Measurements from ENCODE around the gene MAP7.
"Not testable (repeated sequence)": the region's sequence is repeated elsewhere in the genome, so short reads cannot be mapped to it uniquely, and the experiment has no call there.

The MAP7 gene

DNA sequence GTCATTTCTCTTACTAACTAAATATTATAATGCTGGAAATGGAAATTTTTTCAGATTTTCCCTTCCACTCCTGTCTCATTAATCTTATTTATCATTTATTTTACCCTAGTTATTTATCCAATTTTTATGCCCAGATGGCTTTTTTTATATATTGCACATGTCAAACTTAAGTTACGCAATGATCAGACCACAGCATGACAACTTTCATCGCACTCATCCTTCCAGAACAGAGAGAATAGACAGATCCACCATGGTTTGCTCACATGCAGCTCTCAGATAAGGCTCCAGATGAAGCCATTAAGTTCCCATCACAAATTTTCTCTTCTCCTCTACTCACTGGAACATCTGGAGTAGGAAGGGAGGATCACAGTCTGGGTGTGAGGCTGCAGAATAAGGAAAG is 48.7 kb downstream of the MAP7 start:
- DNase-seq, result no peak

DNA sequence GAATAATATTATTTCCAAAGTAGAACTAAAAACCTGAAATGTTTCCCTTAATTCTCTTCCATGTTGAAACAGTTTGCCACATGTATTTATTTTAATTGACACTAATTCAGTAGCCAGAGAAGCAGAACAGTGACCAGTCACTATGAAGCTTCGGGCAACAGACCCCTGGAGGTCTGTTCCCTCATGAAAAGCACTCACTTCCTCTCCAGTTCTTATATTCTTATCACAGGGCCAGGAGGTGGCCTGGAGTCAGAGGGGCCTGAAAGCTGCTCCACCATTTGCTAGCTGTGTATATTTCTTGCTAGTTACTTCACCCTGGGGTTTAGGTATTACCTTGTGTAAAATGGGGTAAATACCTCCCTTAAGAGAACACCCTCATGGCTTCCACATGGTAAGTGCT is 49.1 kb downstream of the MAP7 start:
- no peak for DNase-seq

DNA sequence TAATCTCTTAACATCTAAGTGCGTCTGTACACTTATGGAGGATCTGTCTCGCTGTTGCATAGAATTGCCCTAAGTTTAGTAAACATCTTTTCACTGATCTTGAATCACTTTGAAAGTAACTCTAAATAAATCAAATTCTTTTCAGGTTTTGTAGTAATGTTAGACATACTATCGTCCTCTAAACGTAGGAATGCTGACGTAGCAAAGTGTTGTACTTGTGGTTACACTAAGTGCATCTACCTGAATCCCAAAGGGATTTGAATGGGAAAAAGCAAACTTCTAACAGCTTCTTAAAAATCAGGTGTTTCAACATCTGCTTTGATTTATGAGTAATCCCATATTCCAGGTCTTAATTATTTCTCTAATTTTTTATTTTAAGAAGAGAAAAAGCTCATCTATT is 49.8 kb downstream of the MAP7 start:
- DNase-seq, result no peak

DNA sequence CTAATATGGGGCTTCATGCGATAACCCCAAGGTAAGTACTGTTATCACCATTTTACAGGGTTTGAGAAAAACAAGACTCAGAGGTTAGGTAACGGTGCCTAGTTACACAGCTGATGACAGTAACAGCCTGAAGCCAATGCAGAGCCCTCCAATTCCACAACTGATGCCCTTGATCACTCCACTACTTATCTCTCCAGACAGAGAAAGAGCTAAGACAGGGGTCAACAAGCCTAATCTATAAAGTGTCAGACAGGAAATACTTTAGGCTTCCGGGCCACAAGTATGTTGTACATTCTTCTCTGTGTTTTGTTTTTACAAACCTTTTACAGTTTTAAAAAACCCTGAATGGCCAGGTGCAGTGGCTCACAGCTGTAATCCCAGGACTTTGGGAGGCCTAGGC is 50.9 kb downstream of the MAP7 start:
- no peak for DNase-seq

DNA sequence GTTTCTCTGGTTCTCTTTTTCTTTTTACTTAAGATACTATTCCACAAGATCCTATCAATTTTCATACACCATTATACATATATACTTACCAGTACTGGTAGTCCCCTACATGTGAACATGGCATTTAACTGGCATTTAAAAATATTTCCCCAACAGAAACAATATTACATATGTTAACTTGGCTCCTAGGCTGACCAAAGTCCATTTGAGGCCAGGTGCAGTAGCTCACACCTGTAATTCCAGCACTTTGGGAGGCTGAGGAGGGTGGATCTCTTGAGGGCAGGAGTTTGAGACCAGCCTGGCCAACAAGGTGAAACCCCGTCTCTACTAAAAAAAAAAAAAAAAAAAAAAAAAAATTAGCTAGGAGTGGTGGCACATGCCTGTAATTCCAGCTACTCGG is 53.8 kb downstream of the MAP7 start:
- not testable (repeated sequence) for DNase-seq

DNA sequence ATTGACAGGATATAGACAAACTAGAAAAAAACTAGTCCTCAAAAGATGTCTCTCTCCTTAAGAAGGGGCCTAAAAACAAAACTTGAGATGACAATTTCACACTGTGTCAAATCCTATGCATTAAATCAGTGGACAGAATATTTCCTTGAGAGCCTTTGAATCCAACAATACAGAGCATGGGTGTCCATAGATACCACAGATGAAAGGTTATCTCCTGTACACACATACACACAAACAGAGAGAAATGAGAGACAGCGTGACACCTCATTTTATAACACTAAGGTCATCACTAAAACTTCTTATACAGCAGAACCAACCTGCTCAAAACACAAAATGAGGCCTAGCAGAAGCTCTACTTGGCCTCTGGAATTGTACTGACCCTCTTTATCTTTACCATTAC is 55.5 kb downstream of the MAP7 start:
- DNase-seq, result no peak

DNA sequence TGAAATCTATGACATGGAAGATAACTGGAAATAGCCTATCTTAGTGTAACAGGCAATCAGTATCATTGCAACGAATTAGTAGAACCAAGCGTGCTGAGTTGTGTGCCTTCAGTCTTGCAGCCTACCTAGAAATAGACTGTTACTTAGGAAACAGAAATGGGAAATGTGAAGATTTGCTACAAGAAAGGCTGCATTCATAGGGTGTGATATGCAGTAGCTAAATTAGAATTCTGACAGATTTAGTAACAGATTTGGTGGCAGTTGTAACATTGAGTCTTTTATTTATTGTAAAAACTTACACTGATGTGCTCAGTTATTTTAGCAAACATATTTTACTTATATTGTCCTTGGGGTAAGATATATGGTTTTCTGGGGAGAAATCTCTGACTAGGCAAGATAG is 56.2 kb downstream of the MAP7 start:
- DNase-seq, result no peak

DNA sequence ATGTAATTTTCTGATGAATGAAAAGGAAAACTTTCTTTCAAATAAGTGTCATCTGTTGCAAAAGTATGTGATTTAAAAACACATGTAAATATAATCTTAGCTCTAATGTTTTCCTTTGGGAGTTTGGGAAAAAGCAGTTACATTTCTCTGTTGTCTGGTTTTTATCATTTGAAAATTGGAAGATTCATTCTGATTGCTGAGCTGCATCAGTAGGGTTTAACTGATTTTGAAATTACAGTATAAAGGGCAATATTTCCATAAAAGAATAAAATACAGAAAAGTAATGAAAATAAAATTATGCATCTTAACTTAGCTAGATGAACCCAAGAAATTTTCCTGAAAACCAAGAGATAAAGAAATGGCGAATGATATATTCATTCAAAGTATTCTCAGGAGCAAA is 57.8 kb downstream of the MAP7 start:
- DNase-seq, result no peak

DNA sequence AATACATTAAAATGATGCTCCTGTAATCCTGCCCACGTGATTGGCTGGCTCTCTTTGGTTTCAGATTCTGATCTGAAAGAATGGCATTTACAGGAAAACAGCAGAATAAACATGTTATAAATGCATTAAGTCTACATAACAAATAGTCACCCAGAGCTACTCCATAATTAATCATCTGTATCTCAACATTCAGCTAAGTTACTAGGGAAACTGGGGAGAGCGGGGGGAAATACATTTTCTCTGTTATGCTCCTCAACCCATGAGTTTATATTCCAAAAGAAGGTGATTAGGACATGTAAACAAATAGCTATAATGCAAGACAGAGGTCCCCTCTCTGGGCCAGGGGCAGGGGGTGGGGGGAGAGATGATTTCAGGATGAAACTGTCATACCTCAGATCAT is 58.5 kb downstream of the MAP7 start:
- no peak for DNase-seq

DNA sequence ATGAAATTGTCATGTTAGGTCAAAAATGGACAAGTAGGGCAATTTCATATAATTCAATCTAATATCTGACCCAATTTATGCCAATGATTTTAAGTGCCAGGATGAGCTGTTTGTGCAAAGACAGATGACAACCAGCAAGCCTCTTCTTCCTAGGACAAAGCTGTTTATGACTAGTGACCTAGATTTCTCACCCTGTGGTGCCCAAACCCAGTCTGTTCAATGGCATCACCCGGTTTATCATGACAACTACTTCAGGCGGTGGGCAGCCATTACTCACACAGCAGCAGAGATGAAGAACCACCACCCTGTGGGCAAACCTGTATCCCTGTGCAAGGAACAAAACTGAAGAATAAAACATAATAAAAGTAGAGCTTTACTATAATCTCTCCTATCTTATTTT is 59.0 kb downstream of the MAP7 start:
- no peak for DNase-seq

DNA sequence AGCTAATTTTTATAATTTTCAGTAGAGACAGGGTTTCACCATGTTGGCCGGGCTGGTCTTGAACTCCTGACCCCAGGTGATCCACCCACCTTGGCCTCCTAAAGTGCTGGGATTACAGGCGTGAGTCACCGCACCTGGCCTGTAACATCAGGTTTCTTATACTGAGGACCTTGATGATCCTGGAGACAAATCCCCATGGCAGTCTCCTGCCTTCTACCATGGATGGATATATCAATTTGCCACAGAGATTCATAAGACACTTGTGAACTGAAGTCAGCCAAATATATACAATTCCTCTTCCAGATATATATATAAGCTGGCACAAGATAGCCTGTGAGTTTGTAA is 60.6 kb downstream of the MAP7 start:
- DNase-seq, result not testable (repeated sequence)

DNA sequence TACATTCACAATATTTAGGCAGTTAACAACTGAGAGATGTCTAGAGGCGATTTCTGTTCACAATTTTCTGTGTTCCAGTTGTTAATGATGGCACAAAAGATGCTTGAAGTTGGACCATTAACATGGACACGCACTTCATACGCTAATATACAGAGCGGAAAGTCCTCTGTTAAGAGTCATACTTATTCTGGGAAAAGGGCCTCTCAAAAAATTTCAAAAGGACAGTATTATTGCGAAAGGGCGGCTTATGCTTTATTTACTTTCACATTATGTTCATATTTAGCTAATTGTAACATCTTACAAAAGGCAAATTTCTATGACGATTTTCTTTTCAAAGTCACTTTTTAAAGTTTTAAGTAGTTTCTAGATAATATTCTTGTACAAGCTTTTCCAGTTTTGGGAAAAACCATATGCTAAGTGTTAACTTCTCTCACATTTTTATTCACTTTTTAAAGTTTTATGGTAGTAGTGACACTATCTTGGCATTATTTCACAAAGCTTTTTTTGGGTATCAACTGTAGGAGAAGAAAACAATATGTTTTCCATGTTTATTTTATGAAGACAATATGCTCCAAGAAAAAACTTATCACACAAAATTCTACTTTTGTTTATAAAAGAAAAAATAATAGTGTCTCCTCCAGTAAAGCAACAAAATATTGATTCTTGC is 62.3 kb downstream of the MAP7 start:
- DNase-seq, result no peak

DNA sequence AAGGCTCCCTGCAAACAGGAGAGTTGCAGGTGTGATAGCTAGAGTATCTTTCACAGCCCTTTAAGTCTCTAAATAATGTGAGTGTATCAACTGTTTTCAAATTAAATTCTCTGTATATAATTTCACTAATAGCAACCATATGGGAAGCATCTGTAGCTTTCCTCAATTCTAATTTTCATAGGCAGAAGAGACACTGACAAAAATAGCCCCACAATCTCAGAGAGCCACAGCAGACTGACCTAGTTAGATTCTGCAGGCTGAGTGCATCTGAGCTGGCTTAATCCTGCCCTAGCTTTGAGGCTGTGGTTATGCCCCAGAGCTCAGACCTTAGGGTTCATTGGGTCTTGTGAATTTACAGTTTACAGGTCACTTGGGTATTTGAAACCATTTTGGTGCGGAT is 63.9 kb downstream of the MAP7 start:
- no peak for DNase-seq

DNA sequence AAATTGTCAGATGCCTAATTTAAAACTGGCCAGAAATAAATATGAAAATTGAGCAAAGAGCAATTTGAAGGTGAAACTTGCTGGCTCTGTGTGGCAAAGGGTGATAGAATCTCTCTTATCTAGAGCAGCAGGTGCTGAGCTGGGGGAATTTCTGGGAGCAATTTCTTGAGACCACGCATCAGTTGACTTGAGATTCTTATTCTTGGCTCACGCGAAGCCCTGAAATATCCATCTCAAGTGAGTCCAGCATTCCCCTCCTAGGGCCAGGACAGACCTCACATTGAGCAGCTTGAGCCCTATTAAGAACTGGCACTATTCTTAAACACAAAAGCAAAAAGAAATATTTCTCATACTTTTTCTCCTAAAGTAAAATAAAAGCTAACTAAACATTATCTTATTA is 66.3 kb downstream of the MAP7 start:
- no peak for DNase-seq

DNA sequence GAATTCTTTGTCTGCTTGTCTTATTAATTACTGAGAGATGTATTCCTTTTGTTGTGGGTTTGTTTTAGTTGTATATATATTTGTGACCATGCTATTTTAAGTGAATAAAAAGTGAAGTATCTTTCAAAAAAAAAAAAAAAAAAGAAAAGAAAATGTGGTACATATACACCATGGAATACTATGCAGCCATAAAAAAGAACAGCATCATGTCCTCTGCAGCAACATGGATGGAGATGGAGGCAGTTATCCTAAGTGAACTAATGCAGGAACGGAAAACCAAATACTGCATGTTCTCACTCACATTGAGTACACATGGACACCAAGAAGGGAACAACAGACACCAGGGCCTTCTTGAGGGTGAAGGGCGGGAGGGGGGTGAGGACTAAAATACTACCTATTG is 67.2 kb downstream of the MAP7 start:
- DNase-seq, result not testable (repeated sequence)

DNA sequence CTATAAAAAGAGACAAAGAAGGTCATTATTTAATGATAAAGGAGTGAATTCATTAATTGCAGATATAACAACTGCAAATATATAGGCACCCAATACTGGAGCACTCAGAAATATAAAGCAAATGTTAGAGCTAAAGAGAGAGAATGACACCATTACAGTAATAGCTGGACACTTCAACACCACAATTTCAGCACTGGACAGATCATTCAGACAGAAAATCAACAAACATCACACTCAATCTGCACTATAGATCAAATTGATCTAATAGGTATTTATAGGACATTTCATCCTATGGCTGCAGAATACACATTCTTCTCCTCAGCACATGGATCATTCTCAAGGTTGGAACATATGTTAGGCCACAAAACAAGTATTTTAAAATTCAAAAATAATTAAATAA is 72.7 kb downstream of the MAP7 start:
- no peak for DNase-seq

DNA sequence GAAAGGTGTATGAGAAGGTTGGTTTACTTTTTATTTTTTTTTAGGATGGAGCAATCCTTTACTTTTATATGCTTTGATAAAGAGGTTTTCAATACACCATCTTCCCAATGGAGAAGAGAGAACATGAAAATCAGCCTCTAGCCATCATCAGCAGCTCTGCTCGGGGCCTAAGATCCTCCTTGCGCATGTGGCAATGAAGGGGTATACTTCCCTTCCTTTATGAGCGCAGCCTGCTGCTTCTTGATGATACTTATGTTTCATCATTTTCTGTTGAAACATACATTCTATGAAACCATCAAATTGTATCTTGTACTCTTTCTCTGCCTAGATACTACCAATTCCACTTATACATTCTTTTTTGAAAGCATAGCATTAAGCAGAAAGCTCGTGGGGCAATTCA is 74.5 kb downstream of the MAP7 start:
- DNase-seq, result no peak

DNA sequence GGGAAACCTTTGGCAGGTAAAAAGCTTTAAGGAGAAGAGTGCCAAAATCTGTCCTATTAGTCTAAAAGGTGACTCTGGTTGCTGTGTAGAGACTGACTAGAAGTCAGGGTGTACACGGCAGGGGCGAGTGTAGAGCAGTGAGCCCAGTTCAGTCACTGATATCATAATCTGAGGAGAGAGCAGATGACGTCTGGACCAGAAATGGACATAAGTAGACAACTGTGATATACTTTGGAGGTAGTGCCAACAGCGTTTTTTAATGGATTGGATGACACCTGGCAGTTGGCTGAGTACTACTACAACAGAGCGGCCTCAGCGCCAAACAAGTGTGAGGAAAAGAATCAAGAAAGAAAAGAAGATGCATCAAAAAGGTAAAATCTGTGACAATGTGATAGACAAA is 76.0 kb downstream of the MAP7 start:
- DNase-seq, result no peak

DNA sequence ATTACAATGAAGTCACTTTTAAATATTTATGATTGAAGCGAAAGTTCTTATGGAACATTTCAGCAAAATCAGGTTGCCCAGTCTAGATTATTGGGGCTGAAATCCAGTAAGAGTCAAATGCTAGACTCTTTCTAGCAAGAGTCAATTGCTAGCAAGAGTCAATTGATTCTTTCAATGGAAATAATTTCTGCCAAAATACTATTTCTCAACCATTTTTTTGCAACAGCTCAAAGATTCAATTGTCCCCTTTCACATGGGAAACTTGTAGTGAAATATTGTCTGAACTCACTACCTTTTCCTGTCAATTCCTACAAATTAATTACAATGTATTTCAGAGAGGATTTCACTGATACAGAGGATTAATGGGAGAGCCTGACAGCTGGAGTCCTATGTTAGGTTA is 78.3 kb downstream of the MAP7 start:
- DNase-seq, result no peak

DNA sequence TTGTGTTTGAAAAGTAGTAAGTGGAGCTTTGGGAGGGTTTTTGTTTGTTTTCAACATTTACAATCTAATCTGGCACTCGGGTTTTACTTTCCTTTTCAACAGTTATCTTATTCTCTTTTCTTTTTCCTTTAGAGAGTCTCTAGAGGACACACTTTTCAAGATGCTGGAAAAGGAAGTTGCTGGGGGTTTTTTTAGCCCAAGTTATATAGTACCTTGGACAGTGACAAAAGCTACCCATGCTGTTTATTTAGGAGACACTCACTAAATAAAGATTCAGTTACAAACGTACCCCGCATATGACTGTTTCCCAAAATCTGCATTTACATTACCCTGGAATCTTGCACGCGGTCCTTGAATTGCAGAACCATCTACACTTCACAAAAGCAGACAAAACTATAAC is 78.8 kb downstream of the MAP7 start:
- no peak for DNase-seq

DNA sequence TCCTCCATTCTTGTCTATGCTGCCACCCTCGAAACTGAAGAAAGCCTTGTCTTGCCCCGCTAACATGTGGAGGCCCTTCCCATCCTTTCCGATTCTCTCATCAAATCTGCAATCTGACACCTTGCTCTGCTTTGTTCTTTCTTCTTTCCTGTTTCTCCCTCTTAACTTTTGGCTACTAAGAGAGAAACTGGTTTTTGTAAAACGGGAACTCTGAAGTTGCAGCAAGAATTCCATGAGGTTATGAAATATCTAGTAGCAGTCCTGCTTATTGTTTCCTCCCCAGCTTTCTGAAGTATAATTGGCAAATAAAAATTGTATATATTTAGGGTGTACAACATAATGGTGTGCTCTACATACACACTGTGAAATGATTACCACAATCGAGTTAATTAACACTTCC is 80.2 kb downstream of the MAP7 start:
- DNase-seq, result no peak

DNA sequence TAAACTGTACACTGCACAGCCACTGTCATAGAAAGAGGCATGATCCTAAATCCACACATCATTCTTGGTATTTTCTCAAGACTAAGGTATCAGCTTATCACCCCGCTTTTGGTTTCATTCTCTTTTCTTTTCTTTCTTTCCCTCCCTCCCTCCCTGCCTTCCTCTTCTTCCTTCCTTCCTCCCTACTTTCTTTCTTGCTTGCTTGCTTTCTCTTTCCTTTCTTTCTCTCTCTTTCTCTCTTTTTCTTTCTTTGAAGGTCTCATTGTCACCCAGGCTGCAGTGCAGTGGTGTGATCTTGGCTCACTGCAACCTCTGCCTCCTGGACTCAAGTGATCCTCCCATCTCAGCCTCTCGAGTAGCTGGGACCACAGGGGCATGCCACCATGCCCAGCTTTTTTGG is 81.1 kb downstream of the MAP7 start:
- DNase-seq, result no peak

DNA sequence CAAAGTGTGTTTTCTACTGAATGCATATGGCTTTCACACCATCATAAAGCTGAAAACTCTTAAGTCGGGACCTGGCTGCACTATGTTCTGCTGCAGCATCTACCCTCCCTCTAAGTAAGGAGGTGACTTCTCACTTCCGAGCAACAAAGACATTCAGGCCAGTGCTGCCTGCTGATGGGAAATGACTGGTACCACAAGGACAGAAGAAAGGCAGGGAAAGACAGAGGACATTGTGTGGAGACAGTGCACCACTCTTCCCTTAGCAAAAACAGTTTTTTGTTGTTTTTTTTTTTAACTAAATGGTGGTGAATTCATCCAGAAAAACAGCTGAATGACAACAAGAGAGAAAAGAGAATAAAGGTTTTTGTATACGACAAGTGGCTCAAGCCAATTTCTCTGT is 81.5 kb downstream of the MAP7 start:
- DNase-seq, result no peak

DNA sequence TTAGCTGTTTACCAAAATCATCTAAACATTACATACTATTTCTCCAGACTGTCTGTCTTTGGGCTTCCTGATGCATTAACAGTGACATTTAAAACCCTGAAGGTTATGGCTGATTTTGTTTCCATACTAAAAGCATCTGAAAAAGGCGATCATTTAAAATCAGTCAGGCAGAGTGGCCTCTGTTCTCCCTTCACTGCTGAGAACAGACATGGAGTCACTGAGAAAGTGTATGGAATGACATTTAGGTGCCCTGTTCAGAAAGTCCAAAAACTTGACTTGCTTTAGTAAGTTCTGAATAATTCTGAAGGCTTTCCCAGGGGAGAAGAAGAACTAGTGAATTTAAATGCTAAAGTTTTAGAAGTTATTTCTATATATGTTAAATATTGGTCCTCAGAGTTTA is 83.0 kb downstream of the MAP7 start:
- no peak for DNase-seq

DNA sequence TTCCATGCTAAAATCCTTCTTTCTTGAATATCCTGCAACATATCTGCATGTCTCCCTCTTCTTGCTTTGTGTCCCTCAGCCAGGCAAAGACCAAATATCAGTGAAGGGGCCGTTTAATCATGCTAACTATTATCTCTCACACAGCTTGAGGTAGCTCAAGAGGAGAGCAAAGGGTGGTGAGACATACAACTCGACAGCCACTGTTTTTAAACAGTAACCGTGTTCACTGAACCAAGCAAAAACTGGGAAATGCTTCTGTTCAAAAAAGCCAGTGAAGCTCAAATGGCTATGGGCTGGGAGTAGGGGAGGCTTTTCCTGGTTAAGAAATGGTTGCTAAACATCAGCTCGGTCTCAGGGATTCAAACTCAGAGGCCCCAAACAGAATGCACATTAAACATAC is 83.4 kb downstream of the MAP7 start:
- DNase-seq, result no peak

DNA sequence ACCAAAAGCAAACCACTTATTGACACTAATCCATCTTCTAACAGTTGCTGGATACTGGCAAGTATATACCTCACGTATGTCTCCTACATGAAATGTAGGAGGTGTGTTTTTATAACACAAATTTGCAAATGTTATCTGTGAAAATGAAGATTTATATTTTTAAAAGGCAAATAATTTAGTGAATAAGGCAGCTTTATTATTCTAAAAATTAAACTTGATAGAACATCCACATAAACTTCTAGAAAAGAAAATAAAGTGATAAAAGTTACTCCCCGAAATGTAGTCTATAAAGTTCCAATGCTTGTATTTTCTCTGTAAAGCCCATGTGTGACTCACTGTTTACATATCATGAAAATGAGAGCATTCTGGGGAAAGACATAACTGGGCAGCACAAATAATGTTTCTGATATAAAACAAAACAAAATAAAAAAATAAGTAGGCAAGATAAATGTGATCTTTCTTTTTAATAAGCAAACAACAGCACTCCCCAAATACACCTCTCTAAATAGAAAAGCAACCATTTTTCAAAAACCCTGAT is 84.4 kb downstream of the MAP7 start:
- no peak for DNase-seq
